HEK293 (cell line): Measurements from ENCODE around the gene OSTC.

ENCODE experiments used
- CTCF ChIA-PET: fragments of 350-600 bp; formaldehyde crosslinking; extraction: SDS; loops from one replicate; lab custom pipeline; 2021; ENCODE audit warnings: antibody characterized with exemption; lab: Yijun Ruan, JAX
- POLR2A ChIA-PET: fragments of 300-600 bp; formaldehyde crosslinking; extraction: SDS; loops from one replicate; lab custom pipeline; 2020; ENCODE audit warnings: antibody characterized with exemption, inconsistent platforms; lab: Yijun Ruan, JAX
- H3K27ac ChIP-seq: fragments of 200-500 bp; sonication (Bioruptor generic); 2 replicates; pipeline ENCODE4 v1.5.1; 2014; ENCODE audit warnings: low read depth, low read length, control low read depth, inconsistent platforms; ENCODE audit errors: extremely low read depth
- H3K36me3 ChIP-seq, 2 experiments: fragments of 200-500 bp in 1 of 2; sonication (Bioruptor generic) in 1 of 2; 1 replicate in 1 of 2; 2 replicates in 1 of 2; pipeline ENCODE4 v1.5.1; 2014 to 2017; ENCODE audit warnings: inconsistent platforms in 2 of 2, low read length in 2 of 2; ENCODE audit not compliant: control insufficient read depth in 2 of 2, insufficient read depth in 1 of 2
- H3K4me1 ChIP-seq: fragments of 200-500 bp; sonication (Bioruptor generic); 2 replicates; pipeline ENCODE4 v1.5.1; 2014; ENCODE audit warnings: mild to moderate bottlenecking, low read length, inconsistent platforms; ENCODE audit not compliant: control insufficient read depth, insufficient read depth
- H3K4me3 ChIP-seq: 2 replicates; pipeline ENCODE4 v1.5.1; 2011; ENCODE audit warnings: low read depth, mild to moderate bottlenecking, control low read depth, low read length, moderate library complexity
- H3K9me3 ChIP-seq: fragments of 200-500 bp; sonication (Bioruptor generic); 2 replicates; pipeline ENCODE4 v1.5.1; 2014; ENCODE audit warnings: low read depth, low read length, inconsistent platforms; ENCODE audit not compliant: control insufficient read depth, insufficient read depth
- HIC1 ChIP-seq: fragments of 450-650 bp; formaldehyde crosslinking; IDR thresholded peaks from 2 replicates; pipeline ENCODE4 v1.5.1; 2016; ENCODE audit warnings: missing biosample characterization, missing genetic modification characterization
- KLF10 ChIP-seq: fragments of 450-650 bp; IDR thresholded peaks from 2 replicates; pipeline ENCODE4 v1.5.1; 2018; ENCODE audit warnings: missing biosample characterization, mild to moderate bottlenecking, missing genetic modification characterization
- TCF7L2 ChIP-seq: IDR thresholded peaks from 2 replicates; pipeline ENCODE4 v1.6.1; 2011; ENCODE audit warnings: low read depth, mild to moderate bottlenecking, inconsistent platforms, low read length, moderate library complexity, borderline replicate concordance
- YY1 ChIP-seq: fragments of 450-650 bp; formaldehyde crosslinking; IDR thresholded peaks from 2 replicates; pipeline ENCODE4 v1.5.1; 2018; ENCODE audit warnings: missing biosample characterization, missing genetic modification characterization
- ZNF223 ChIP-seq: fragments of 450-650 bp; formaldehyde crosslinking; IDR thresholded peaks from 2 replicates; pipeline ENCODE4 v1.5.1; 2016; ENCODE audit warnings: missing biosample characterization, missing genetic modification characterization
- ZNF37A ChIP-seq: fragments of 450-650 bp; IDR thresholded peaks from 2 replicates; pipeline ENCODE4 v1.5.1; 2018; ENCODE audit warnings: missing biosample characterization, missing genetic modification characterization
- ZNF514 ChIP-seq: fragments of 450-650 bp; formaldehyde crosslinking; IDR thresholded peaks from 2 replicates; pipeline ENCODE4 v1.5.1; 2016; ENCODE audit warnings: missing biosample characterization, missing genetic modification characterization
- ZNF548 ChIP-seq: fragments of 450-650 bp; formaldehyde crosslinking; IDR thresholded peaks from 2 replicates; pipeline ENCODE4 v1.5.1; 2016; ENCODE audit warnings: missing biosample characterization, missing genetic modification characterization
- ZNF561 ChIP-seq: fragments of 450-650 bp; IDR thresholded peaks from 2 replicates; pipeline ENCODE4 v1.5.1; 2018; ENCODE audit warnings: missing biosample characterization, missing genetic modification characterization, borderline replicate concordance
- ZNF785 ChIP-seq: fragments of 450-650 bp; formaldehyde crosslinking; IDR thresholded peaks from 2 replicates; pipeline ENCODE4 v1.5.1; 2016; ENCODE audit warnings: missing biosample characterization, missing genetic modification characterization
- ZXDB ChIP-seq: fragments of 450-650 bp; formaldehyde crosslinking; IDR thresholded peaks from 2 replicates; pipeline ENCODE4 v1.5.1; 2016; ENCODE audit warnings: missing biosample characterization, missing genetic modification characterization
- TF ChIP-seq, protein P1 (sequence below): fragments of 450-650 bp; formaldehyde crosslinking; conservative IDR thresholded peaks from 2 replicates; pipeline ENCODE4 v1.5.1; 2016; ENCODE audit warnings: low read depth, missing biosample characterization, missing genetic modification characterization
- TF ChIP-seq, protein P2 (sequence below): fragments of 450-650 bp; formaldehyde crosslinking; IDR thresholded peaks from 2 replicates; pipeline ENCODE4 v1.5.1; 2016; ENCODE audit warnings: missing biosample characterization, missing genetic modification characterization
- TF ChIP-seq, protein P3 (sequence below): fragments of 450-650 bp; formaldehyde crosslinking; IDR thresholded peaks from 2 replicates; pipeline ENCODE4 v1.5.1; 2016; ENCODE audit warnings: missing biosample characterization, missing genetic modification characterization, low read depth
- TF ChIP-seq, protein P4 (sequence below): fragments of 450-650 bp; formaldehyde crosslinking; IDR thresholded peaks from 2 replicates; pipeline ENCODE4 v1.5.1; 2017; ENCODE audit warnings: missing biosample characterization, mild to moderate bottlenecking, missing genetic modification characterization, moderate library complexity

Gene OSTC

DNA sequence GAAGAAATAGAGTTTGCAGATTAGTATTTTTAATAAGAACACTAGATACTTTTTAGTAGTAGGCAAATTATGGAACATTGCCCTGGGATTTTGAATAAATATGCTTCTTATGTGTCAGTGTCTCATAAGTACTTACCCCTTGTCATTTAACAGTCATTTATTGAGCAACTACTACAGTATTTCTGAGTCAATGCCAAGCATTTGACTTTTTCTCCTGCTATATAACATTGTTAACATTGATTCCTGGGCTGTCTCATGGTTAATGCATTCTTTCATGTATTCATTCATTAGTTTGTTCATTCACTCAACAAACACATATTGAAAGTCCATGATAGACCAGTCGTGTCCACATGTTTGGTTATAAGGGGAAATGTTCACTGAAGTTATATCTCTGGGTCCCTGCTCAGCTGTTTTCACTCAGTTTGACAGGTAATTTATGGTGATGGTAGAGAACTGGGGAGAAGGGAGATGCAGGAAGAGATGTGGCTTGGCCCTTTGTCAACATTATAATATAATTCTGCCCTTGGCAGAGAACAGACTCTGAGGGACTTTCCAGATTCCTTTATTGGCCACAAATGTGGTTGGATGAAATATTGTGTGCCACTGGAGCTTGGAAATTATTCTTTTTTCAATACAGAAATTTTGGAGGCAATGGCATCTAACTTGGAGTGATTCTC is 49.8 kb downstream of the OSTC start:
- TF ChIP-seq, protein P1, sequence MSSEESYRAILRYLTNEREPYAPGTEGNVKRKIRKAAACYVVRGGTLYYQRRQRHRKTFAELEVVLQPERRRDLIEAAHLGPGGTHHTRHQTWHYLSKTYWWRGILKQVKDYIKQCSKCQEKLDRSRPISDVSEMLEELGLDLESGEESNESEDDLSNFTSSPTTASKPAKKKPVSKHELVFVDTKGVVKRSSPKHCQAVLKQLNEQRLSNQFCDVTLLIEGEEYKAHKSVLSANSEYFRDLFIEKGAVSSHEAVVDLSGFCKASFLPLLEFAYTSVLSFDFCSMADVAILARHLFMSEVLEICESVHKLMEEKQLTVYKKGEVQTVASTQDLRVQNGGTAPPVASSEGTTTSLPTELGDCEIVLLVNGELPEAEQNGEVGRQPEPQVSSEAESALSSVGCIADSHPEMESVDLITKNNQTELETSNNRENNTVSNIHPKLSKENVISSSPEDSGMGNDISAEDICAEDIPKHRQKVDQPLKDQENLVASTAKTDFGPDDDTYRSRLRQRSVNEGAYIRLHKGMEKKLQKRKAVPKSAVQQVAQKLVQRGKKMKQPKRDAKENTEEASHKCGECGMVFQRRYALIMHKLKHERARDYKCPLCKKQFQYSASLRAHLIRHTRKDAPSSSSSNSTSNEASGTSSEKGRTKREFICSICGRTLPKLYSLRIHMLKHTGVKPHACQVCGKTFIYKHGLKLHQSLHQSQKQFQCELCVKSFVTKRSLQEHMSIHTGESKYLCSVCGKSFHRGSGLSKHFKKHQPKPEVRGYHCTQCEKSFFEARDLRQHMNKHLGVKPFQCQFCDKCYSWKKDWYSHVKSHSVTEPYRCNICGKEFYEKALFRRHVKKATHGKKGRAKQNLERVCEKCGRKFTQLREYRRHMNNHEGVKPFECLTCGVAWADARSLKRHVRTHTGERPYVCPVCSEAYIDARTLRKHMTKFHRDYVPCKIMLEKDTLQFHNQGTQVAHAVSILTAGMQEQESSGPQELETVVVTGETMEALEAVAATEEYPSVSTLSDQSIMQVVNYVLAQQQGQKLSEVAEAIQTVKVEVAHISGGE = no peak
- TF ChIP-seq, protein P2, sequence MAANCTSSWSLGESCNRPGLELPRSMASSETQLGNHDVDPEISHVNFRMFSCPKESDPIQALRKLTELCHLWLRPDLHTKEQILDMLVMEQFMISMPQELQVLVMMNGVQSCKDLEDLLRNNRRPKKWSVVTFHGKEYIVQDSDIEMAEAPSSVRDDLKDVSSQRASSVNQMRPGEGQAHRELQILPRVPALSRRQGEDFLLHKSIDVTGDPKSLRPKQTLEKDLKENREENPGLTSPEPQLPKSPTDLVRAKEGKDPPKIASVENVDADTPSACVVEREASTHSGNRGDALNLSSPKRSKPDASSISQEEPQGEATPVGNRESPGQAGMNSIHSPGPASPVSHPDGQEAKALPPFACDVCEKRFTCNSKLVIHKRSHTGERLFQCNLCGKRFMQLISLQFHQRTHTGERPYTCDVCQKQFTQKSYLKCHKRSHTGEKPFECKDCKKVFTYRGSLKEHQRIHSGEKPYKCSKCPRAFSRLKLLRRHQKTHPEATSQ (tag by site-specific recombination) = no peak
- TF ChIP-seq ZNF223 (tag by site-specific recombination) (no peak), ZNF37A (tag by site-specific recombination) (no peak), ZNF561 (tag by site-specific recombination) (no peak), ZNF514 (no peak), KLF10 (tag by site-specific recombination) (no peak), ZNF785 (no peak), ZXDB (tag by site-specific recombination) (no peak), ZNF548 (tag by site-specific recombination) (no peak), TCF7L2 (no peak), YY1 (tag by site-specific recombination) (no peak), HIC1 (tag by site-specific recombination) (no peak)
- TF ChIP-seq, protein P3, sequence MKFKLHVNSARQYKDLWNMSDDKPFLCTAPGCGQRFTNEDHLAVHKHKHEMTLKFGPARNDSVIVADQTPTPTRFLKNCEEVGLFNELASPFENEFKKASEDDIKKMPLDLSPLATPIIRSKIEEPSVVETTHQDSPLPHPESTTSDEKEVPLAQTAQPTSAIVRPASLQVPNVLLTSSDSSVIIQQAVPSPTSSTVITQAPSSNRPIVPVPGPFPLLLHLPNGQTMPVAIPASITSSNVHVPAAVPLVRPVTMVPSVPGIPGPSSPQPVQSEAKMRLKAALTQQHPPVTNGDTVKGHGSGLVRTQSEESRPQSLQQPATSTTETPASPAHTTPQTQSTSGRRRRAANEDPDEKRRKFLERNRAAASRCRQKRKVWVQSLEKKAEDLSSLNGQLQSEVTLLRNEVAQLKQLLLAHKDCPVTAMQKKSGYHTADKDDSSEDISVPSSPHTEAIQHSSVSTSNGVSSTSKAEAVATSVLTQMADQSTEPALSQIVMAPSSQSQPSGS (tag by site-specific recombination) = no peak
- TF ChIP-seq, protein P4, sequence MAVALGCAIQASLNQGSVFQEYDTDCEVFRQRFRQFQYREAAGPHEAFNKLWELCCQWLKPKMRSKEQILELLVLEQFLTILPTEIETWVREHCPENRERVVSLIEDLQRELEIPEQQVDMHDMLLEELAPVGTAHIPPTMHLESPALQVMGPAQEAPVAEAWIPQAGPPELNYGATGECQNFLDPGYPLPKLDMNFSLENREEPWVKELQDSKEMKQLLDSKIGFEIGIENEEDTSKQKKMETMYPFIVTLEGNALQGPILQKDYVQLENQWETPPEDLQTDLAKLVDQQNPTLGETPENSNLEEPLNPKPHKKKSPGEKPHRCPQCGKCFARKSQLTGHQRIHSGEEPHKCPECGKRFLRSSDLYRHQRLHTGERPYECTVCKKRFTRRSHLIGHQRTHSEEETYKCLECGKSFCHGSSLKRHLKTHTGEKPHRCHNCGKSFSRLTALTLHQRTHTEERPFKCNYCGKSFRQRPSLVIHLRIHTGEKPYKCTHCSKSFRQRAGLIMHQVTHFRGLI (tag by site-specific recombination) = no peak
- TF ChIP-seq, all 188 proteins: peak for 0
- Histone ChIP-seq H3K9me3 (no peaks in the 10 kb centered on the region), H3K4me3 (no peak overlapping the region), H3K4me1 (no peaks in the 10 kb centered on the region), H3K27ac (no peak overlapping the region), H3K36me3 (no peaks in the 10 kb centered on the region)
- ChIA-PET CTCF (interaction anchor here (0.9 kb wide), 1 partner anchor 18 kb away, joined by 4 read pairs; no protein-coding TSS in a partner anchor), POLR2A (no interaction called here)
